IPS-18a (cell line): Measurements from ENCODE around the gene CACNA2D1.

ENCODE experiments used
- H3K27ac ChIP-seq: one replicate; pipeline ENCODE4 v1.5.1; 2013; ENCODE audit warnings: low read length
- H3K27me3 ChIP-seq: one replicate; pipeline ENCODE4 v1.6.1; 2013; ENCODE audit warnings: mild to moderate bottlenecking, low read length; ENCODE audit not compliant: control insufficient read depth, insufficient read depth
- H3K36me3 ChIP-seq: one replicate; pipeline ENCODE4 v1.6.1; 2013; ENCODE audit warnings: low read depth, low read length; ENCODE audit not compliant: control insufficient read depth
- H3K4me1 ChIP-seq: one replicate; pipeline ENCODE4 v1.6.1; 2013; ENCODE audit warnings: low read depth, low read length; ENCODE audit not compliant: control insufficient read depth
- H3K4me3 ChIP-seq: one replicate; pipeline ENCODE4 v1.5.1; 2013; ENCODE audit warnings: low read length
- H3K9ac ChIP-seq: one replicate; pipeline ENCODE4 v1.6.1; 2013; ENCODE audit warnings: mild to moderate bottlenecking, low read length, moderate library complexity
- H3K9me3 ChIP-seq: one replicate; pipeline ENCODE4 v1.6.1; 2013; ENCODE audit warnings: low read depth, low read length; ENCODE audit not compliant: control insufficient read depth

The CACNA2D1 gene

DNA sequence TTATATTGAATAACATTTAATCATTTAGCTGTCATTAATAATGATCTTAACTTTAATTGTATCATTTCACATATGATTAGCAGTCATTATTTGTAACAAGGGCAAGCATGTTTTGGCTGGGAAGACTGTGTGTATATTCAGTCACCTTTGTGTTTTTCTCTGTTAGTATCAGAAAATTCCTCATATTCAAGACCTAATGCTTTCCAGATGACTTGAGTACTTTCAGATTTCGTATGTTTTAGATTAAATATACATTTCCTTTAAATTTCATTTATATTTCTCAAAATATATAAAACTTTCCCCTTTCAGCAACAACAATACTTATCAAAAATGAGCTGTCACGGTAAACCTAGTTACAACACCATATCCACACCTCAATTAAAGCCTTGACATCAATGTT, 6.3 kb upstream of the CACNA2D1 start:
- Histone ChIP-seq H3K27me3 (peaks cover 11% of the 10 kb centered on the region), H3K4me3 (no peak overlapping the region), H3K4me1 (peaks cover 18% of the 10 kb centered on the region), H3K9ac (no peak overlapping the region), H3K9me3 (no peaks in the 10 kb centered on the region), H3K36me3 (no peaks in the 10 kb centered on the region), H3K27ac (no peak overlapping the region)

DNA sequence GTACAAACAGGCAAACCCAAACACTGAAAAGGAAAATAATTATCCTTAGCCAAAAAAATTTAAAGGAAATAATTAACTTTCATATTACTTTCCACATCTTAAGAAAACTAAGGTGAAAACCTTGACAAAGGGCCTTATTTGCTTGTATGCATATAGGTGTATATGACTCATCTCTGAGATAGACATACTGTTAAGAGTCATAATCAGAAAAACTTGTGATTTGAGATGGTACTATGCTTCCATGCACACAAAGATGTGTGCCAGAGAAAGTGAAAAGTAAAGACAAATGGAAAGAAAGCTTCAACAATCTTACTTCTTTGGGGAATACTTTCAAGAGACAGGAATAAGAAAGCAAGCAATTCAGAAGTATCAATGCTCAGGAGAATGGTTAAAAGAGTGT, 3.3 kb upstream of the CACNA2D1 start:
- Histone ChIP-seq H3K9me3 (no peaks in the 10 kb centered on the region), H3K36me3 (no peaks in the 10 kb centered on the region), H3K4me1 (peaks cover 21% of the 10 kb centered on the region), H3K4me3 (no peak overlapping the region), H3K27me3 (peaks cover 21% of the 10 kb centered on the region), H3K9ac (no peak overlapping the region), H3K27ac (no peak overlapping the region)

DNA sequence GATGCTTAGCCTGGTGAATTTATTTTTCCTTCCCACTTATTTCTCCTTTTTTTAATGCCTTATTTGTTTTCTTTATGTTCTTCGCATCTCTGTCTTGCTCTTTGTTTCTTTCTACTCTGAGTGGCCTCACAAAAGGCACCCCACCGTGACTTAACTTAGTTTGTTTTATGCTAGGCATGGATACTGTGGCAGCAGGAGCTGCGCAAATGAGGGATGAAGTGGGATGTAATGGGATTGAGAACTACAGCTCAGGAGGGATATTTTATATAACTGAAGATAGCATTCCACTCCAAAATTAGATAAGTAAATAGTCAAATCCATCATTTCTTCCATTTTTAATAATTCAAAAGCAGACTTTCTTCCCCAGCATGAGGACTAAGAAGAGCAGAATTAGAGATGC, 1.7 kb upstream of the CACNA2D1 start:
- H3K9ac ChIP-seq: no peak overlapping the region
- peaks cover 34% of the 10 kb centered on the region for H3K4me1 ChIP-seq
- peaks cover 28% of the 10 kb centered on the region for H3K27me3 ChIP-seq
- no peaks in the 10 kb centered on the region for H3K36me3 ChIP-seq
- no peaks in the 10 kb centered on the region for H3K9me3 ChIP-seq
- no peak overlapping the region for H3K27ac ChIP-seq
- H3K4me3 ChIP-seq: peak overlapping the region; percentile 89

DNA sequence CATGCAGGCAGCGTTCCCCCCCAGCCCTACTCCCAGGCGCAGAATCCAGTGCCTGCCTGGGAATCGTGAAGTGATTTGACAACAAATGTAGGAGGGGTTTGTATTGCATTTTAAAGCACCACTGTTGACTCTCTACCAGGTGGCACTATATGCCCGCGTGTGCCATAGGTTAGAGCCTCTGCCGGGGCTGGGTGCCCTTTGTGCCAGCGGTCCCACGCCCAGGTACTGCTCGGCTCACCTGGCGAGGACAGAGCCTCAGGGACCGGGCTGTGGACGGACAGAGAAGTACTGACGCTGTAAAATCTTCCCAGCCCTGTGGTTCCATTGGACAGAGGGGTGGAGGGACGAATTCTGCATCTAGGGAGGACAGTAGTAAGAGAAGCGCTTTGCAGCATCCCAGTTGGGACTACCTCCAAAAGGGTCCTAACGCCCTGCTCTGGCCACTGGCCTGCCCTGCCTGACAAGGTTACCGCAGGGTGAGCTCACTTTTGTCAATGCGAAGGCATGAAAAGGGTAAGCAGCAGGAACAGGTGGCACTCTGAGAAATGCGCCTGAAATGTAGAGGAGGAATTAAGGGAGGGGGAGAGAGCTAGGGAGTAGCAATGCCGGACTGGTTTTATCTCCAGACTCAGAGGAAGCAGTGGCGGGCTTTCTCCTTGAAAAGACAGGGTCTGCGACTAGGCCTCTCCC, 788 bp upstream of the CACNA2D1 start:
- H3K27ac ChIP-seq: peak overlapping the region; percentile 4
- peaks cover 28% of the 10 kb centered on the region for H3K27me3 ChIP-seq
- peaks cover 38% of the 10 kb centered on the region for H3K4me1 ChIP-seq
- H3K9me3 ChIP-seq: no peaks in the 10 kb centered on the region
- H3K4me3 ChIP-seq: peak overlapping the region; percentile 89
- peak overlapping the region; percentile 65 for H3K9ac ChIP-seq
- H3K36me3 ChIP-seq: no peaks in the 10 kb centered on the region

DNA sequence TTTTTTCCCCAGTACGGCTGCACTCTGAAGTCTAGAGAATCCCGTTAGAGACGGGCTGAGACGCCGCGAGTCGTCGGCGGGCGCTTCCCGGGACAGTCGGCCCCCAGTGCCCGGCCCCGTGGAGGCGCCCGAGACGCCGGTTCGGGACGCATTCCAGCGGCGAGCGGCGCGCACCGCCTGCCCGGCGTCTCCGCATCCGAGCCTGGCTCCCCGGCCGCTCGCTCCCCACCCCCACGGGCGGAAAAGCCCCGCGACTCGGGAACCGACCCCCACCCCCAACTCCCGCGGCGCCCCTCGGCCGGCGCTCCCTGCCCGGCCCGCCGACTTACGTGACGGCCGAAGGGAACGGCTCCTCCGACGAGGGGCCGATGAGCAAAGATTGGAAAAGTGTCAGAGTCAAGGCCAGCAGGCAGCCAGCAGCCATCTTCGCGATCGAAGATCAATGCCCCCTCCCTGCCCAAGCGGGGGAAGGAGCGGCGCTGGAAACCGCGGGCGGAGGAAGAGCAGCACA, 486 bp downstream of the CACNA2D1 start:
- H3K36me3 ChIP-seq: no peaks in the 10 kb centered on the region
- peaks cover 47% of the 10 kb centered on the region for H3K4me1 ChIP-seq
- H3K9me3 ChIP-seq: no peaks in the 10 kb centered on the region
- no peak overlapping the region for H3K27ac ChIP-seq
- H3K9ac ChIP-seq: peak overlapping the region; percentile 86
- H3K4me3 ChIP-seq: peak overlapping the region; percentile 89
- H3K27me3 ChIP-seq: peaks cover 28% of the 10 kb centered on the region

DNA sequence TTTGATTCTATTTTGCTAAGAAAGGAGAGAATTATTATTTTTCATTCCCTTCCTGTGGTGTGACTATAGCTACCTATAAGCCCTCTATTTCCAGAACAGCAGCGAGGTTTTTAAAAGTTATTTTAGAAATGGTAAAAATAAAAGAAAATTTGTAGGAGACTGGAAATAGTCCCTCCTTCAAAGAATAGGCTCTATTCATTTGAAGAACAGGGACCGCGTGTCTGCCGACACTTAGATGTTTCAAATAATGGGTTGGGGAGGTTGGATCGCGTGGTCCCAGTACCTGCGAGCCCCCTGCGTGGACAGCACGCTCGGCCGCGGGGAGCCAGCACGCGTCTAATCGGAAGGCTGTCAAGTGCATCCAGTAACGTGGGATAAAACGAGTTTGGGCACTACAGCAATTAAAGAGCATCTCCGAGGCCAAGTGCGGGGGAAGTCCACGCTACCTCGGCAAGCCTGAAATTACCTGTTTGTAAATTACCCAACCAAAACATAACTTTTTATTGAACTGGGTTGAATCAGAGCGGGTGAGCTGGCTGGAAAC, 1.0 kb downstream of the CACNA2D1 start:
- Histone ChIP-seq H3K9ac (peak overlapping the region; percentile 86), H3K9me3 (no peaks in the 10 kb centered on the region), H3K36me3 (no peaks in the 10 kb centered on the region), H3K4me3 (peak overlapping the region; percentile 89), H3K27me3 (peaks cover 28% of the 10 kb centered on the region), H3K27ac (peak overlapping the region; percentile 85), H3K4me1 (peaks cover 47% of the 10 kb centered on the region)

DNA sequence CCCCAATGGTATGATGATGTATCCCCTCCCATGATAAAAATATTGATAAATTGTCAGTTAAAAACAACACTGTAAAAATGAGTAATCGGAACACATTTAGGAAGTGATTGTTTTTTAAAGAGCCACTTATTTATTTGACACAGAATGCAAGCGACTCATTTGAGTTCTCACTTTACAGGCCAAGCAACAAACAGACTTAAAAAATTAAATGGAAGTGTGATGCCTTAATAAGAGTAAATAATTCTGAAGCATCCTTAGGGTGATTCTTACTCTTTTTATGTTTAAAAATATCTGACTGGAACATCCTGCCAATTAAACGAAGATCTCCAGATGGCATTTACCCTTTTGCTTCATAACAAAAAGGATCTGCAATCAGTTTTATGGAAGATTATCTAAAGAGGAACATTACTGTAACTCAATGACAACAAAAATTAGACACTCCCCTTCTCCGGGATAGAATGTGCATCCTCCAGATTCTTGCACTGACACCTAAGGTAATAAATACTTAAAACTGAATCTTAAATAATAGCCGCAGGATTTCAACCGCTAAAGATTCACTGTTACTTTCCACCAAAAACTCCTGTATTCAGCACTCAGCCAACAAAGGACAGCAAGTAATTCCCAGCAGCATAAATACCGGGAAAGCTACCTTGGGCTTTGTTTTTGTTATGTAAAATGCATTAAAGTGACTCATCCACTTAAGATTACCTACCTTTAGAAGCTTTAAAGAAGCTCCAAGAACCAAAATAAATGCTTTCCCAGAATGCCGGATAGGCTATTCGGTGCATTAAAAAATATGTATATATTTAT, 1.7 kb downstream of the CACNA2D1 start:
- peaks cover 44% of the 10 kb centered on the region for H3K4me1 ChIP-seq
- peaks cover 28% of the 10 kb centered on the region for H3K27me3 ChIP-seq
- no peaks in the 10 kb centered on the region for H3K36me3 ChIP-seq
- no peaks in the 10 kb centered on the region for H3K9me3 ChIP-seq
- peak overlapping the region; percentile 89 for H3K4me3 ChIP-seq
- H3K27ac ChIP-seq: peak overlapping the region; percentile 85
- H3K9ac ChIP-seq: peak overlapping the region; percentile 86

DNA sequence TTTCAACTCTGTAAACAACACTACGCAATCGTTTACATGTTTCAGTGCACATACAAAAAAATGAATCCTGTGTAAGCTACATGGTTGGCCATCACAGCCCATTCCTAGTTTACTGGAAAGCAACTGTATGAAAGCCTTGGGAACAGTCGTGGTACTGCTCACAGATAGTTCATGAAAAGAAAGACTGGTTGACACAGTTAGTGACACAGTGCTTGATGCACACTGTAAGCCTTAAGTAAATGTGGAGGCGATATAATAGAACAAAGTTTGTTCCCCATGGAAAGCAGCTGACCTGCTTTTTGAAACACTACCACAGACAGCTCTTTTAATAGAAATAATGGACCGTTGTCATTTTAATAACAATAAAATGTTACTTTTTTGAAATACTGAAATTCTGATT, 5.1 kb downstream of the CACNA2D1 start:
- Histone ChIP-seq H3K9me3 (no peaks in the 10 kb centered on the region), H3K4me1 (peaks cover 25% of the 10 kb centered on the region), H3K4me3 (no peak overlapping the region), H3K27ac (no peak overlapping the region), H3K36me3 (no peaks in the 10 kb centered on the region), H3K9ac (no peak overlapping the region), H3K27me3 (peaks cover 16% of the 10 kb centered on the region)

DNA sequence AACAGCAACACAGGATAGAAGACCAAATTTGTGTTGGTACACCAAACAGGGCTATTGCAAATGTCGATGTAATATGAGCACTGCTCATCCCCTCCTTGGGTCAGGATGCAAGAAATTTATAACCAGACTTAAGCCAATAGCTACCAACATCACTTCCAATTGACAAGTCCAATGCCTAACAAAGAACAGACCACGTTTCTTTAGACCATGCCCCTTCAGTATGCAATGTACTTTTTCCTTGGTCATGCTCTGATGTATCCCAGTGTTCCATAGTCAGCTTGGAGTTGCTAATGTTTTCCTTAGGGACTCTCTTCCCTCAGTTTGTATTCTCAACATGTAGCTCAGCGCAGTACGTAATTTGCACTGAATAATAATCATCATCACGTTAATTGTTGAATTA, 7.8 kb downstream of the CACNA2D1 start:
- H3K36me3 ChIP-seq: no peaks in the 10 kb centered on the region
- H3K9me3 ChIP-seq: no peaks in the 10 kb centered on the region
- no peak overlapping the region for H3K4me3 ChIP-seq
- no peak overlapping the region for H3K27ac ChIP-seq
- no peaks in the 10 kb centered on the region for H3K27me3 ChIP-seq
- H3K4me1 ChIP-seq: peaks cover 18% of the 10 kb centered on the region
- no peak overlapping the region for H3K9ac ChIP-seq

DNA sequence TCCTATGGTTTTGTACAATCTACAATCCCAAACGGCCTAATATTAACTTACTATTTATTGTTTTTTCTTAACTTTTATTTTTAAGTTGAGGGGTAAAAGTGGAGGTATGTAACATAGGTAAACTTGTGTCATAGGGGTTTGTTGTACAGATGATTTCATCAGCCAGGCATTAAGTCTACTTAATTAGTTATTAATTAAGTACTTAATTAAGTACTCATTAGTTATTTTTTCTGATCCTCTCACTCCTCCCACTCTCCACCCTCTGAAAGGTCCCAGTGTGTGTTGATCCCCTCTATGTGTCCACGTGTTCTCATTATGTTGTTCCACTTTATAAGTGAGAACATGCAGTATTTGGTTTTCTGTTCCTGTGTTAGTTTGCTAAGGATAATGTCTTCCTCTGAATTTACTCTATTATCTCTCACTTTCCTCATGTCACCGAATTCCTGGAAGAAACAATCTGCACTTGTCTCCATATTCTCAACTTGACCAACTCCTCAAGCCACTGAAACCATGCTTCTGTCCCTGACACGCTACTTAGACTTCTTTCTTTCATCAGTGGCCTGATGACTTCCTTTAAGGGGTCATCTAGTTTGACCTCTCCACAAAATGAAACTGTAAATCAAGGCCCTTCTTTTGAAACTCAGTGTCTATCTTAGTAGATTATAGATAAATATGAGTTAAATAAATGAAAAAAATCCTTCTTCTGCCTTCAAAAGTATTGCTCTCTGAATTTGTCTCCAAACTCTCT, 9.1 kb downstream of the CACNA2D1 start:
- Histone ChIP-seq H3K4me1 (peaks cover 9% of the 10 kb centered on the region), H3K27me3 (no peaks in the 10 kb centered on the region), H3K9me3 (no peaks in the 10 kb centered on the region)

DNA sequence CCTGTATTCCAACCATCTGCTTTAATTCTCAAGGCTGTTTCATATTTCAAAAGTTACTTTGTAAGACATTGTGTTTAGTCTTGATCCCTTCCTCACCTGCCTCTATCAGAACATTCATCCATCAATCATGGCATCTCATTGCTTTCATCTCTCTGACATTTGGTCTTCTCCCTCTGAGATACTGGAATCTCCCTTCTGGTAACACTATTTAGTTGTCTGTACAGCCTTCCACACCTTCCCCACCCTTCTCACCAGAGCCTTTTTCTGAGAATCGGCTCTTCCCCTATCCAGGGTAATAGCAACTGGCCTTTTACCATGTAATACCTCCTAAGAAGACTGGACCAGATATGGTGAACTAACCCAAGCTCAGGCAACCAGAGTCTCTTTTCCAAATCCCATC, 10.1 kb downstream of the CACNA2D1 start:
- Histone ChIP-seq H3K9me3 (no peaks in the 10 kb centered on the region), H3K36me3 (no peaks in the 10 kb centered on the region), H3K9ac (no peak overlapping the region), H3K27me3 (no peaks in the 10 kb centered on the region), H3K27ac (no peak overlapping the region), H3K4me1 (peaks cover 2% of the 10 kb centered on the region), H3K4me3 (no peak overlapping the region)

More for the DNA sequence above, 9.1 kb downstream of the CACNA2D1 start:
- H3K9ac ChIP-seq: no peak overlapping the region
- H3K27ac ChIP-seq: no peak overlapping the region
- no peaks in the 10 kb centered on the region for H3K36me3 ChIP-seq
- no peak overlapping the region for H3K4me3 ChIP-seq
